Loucy (cell line): ENCODE results near the gene ATOSA.

ENCODE experiments used
- H2AFZ ChIP-seq: fragments of 200-600 bp; sonication (generic); 2 replicates; pipeline ENCODE4 v1.6.0; 2016; ENCODE audit warnings: antibody characterized with exemption, mild to moderate bottlenecking, low read length, moderate library complexity
- H3F3A ChIP-seq: fragments of 200-600 bp; 2 replicates; pipeline ENCODE4 v1.6.0; 2016; ENCODE audit warnings: antibody characterized with exemption, low read depth, mild to moderate bottlenecking
- H3K27me3 ChIP-seq: fragments of 200-600 bp; sonication (generic); 2 replicates; pipeline ENCODE4 v1.6.1; 2014; ENCODE audit warnings: low read length, mild to moderate bottlenecking; ENCODE audit not compliant: insufficient read depth, poor library complexity, severe bottlenecking
- H3K36me3 ChIP-seq: fragments of 200-600 bp; sonication (generic); 2 replicates; pipeline ENCODE4 v1.6.1; 2016; ENCODE audit warnings: low read length; ENCODE audit not compliant: insufficient read depth
- H3K4me1 ChIP-seq: fragments of 200-600 bp; sonication (generic); 2 replicates; pipeline ENCODE4 v1.5.1; 2014; ENCODE audit warnings: low read length, mild to moderate bottlenecking; ENCODE audit not compliant: insufficient read depth, poor library complexity, severe bottlenecking
- H3K4me2 ChIP-seq: fragments of 200-600 bp; sonication (generic); 2 replicates; pipeline ENCODE4 v1.6.0; 2014; ENCODE audit warnings: antibody characterized with exemption, low read length, low read depth, mild to moderate bottlenecking; ENCODE audit not compliant: poor library complexity, severe bottlenecking
- H3K4me3 ChIP-seq: fragments of 200-600 bp; sonication (generic); 2 replicates; pipeline ENCODE4 v1.5.1; 2014; ENCODE audit warnings: low read length, mild to moderate bottlenecking, mixed read lengths; ENCODE audit not compliant: poor library complexity, severe bottlenecking
- H3K79me2 ChIP-seq: fragments of 200-600 bp; sonication (generic); 2 replicates; pipeline ENCODE4 v1.6.1; 2014; ENCODE audit warnings: low read length; ENCODE audit not compliant: insufficient read depth
- H3K9ac ChIP-seq: fragments of 200-600 bp; sonication (generic); 2 replicates; pipeline ENCODE4 v1.6.0; 2014; ENCODE audit warnings: mild to moderate bottlenecking, low read depth, low read length, moderate library complexity; ENCODE audit not compliant: poor library complexity, severe bottlenecking
- H3K9me2 ChIP-seq: fragments of 200-600 bp; sonication (generic); replicated peaks from 2 replicates; pipeline ENCODE4 v1.6.1; 2016; ENCODE audit warnings: low read depth, low read length, mixed read lengths
- H3K9me3 ChIP-seq: fragments of 200-600 bp; sonication (generic); 2 replicates; pipeline ENCODE4 v1.6.1; 2014; ENCODE audit warnings: mild to moderate bottlenecking, antibody characterized with exemption, low read length, low read depth; ENCODE audit not compliant: insufficient read depth
- H4K20me1 ChIP-seq: fragments of 200-600 bp; sonication (generic); 2 replicates; pipeline ENCODE4 v1.6.0; 2014; ENCODE audit warnings: antibody characterized with exemption, low read length, mild to moderate bottlenecking; ENCODE audit not compliant: insufficient read depth, poor library complexity, severe bottlenecking
- EZH2phosphoT487 ChIP-seq: fragments of 200-600 bp; IDR thresholded peaks from 2 replicates; pipeline ENCODE4 v1.6.1; 2018; ENCODE audit warnings: antibody characterized with exemption, mild to moderate bottlenecking, moderate library complexity, borderline replicate concordance
- TF ChIP-seq, protein P1 (sequence below): fragments of 200-600 bp; sonication (generic); conservative IDR thresholded peaks from 2 replicates; pipeline ENCODE4 v1.5.1; 2014; ENCODE audit warnings: mild to moderate bottlenecking, antibody characterized with exemption, low read length

ATOSA gene

DNA sequence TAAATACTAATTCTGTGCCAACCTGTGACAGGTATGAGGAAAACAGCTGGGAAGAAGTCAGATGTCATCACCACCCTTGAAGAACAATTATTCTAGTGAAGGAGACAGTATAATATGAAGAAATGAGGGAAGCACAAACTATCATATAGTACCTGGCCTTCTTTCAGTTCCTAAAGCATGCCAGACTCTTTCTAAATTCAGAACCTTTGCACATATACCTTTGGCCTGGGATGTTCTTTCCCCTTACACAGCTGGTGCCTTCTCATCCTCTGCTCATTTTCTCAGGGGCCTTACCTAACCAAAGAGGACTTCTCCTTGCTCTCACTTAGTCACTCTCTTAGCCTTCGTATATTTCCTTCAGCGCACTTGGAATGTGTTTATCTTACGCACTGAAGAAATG is 19.0 kb downstream of the ATOSA start:
- no peak overlapping the region for H3K4me2 ChIP-seq
- no peaks in the 10 kb centered on the region for H3F3A ChIP-seq
- H3K36me3 ChIP-seq = peaks cover 21% of the 10 kb centered on the region; the same call in 1 of the 2 replicates
- H3K79me2 ChIP-seq = peaks cover 24% of the 10 kb centered on the region
- H3K4me1 ChIP-seq = peaks cover 3% of the 10 kb centered on the region
- no peaks in the 10 kb centered on the region for H3K9me3 ChIP-seq
- no peak overlapping the region for H3K9ac ChIP-seq
- no peaks in the 10 kb centered on the region for H3K9me2 ChIP-seq
- no peaks in the 10 kb centered on the region for H3K27me3 ChIP-seq
- no peak overlapping the region for H3K4me3 ChIP-seq
- no peak for TF ChIP-seq EZH2phosphoT487
- TF ChIP-seq, protein P1, sequence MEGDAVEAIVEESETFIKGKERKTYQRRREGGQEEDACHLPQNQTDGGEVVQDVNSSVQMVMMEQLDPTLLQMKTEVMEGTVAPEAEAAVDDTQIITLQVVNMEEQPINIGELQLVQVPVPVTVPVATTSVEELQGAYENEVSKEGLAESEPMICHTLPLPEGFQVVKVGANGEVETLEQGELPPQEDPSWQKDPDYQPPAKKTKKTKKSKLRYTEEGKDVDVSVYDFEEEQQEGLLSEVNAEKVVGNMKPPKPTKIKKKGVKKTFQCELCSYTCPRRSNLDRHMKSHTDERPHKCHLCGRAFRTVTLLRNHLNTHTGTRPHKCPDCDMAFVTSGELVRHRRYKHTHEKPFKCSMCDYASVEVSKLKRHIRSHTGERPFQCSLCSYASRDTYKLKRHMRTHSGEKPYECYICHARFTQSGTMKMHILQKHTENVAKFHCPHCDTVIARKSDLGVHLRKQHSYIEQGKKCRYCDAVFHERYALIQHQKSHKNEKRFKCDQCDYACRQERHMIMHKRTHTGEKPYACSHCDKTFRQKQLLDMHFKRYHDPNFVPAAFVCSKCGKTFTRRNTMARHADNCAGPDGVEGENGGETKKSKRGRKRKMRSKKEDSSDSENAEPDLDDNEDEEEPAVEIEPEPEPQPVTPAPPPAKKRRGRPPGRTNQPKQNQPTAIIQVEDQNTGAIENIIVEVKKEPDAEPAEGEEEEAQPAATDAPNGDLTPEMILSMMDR = no peak
- H2AFZ ChIP-seq = no peak overlapping the region
- no peaks in the 10 kb centered on the region for H4K20me1 ChIP-seq

DNA sequence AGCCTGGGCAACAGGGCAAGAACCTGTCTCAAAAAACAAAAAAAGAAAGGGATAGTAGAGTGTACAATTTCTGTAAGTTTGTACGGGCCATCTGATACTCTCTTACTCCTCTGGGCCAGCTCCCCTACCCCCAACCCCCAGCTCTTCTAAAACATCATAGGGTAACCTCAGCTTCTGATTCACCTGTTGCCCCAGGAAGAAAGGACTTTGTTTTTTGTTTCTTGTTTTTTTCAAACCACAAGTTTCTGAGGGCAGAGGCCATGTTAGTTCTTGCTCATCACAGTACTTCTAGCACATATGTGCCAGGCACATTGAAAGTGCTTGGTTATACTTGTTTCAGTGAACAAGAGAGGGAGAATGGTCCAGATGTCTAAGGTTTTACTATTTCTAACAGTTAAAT is 20.2 kb downstream of the ATOSA start:
- Histone ChIP-seq H4K20me1 (no peaks in the 10 kb centered on the region), H3K79me2 (peaks cover 16% of the 10 kb centered on the region), H3K4me2 (no peak overlapping the region), H3K9ac (no peak overlapping the region), H3K27me3 (no peaks in the 10 kb centered on the region), H3K36me3 (peaks cover 13% of the 10 kb centered on the region; the same call in 1 of the 2 replicates), H2AFZ (no peak overlapping the region), H3K4me3 (no peak overlapping the region), H3K9me3 (no peaks in the 10 kb centered on the region), H3K4me1 (peaks cover 3% of the 10 kb centered on the region), H3F3A (no peaks in the 10 kb centered on the region), H3K9me2 (no peaks in the 10 kb centered on the region)
- TF ChIP-seq, protein P1 = no peak
- TF ChIP-seq EZH2phosphoT487 = no peak

DNA sequence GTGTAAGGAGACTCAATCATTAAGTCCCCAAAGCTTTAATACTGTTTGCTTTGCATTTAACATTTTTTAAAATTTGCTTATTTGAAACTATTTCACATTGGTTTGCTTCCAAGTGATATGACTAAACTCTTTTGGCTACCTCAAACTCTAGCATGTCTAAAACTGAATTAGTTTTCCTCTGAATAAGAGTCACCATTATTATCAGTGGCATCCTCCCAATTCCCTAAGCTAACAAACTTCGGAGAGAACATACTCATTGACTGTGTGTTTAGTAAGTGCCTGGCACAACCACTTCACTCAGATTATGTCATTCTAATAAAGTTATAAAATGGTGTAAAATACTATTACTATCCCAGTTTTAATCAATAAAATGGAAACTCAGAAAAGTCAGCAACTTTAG is 21.9 kb downstream of the ATOSA start:
- no peaks in the 10 kb centered on the region for H3K9me3 ChIP-seq
- no peaks in the 10 kb centered on the region for H3K27me3 ChIP-seq
- H3K4me3 ChIP-seq = no peak overlapping the region
- peaks cover 12% of the 10 kb centered on the region; the same call in 1 of the 2 replicates for H3K36me3 ChIP-seq
- H3K79me2 ChIP-seq = peaks cover 15% of the 10 kb centered on the region
- H3K9me2 ChIP-seq = no peaks in the 10 kb centered on the region
- H3K9ac ChIP-seq = no peak overlapping the region
- no peaks in the 10 kb centered on the region for H3F3A ChIP-seq
- peaks cover 13% of the 10 kb centered on the region for H3K4me1 ChIP-seq
- H2AFZ ChIP-seq = no peak overlapping the region
- no peak overlapping the region for H3K4me2 ChIP-seq
- no peaks in the 10 kb centered on the region for H4K20me1 ChIP-seq
- TF ChIP-seq, protein P1 = no peak
- TF ChIP-seq EZH2phosphoT487 = no peak
